Neural crest cell (in vitro differentiated cells): ENCODE data around the gene RIOK1. TPM values are rescaled to one million over a fixed set of nuclear protein-coding genes. Genes with fewer than 3 reads are reported as not detected.

ENCODE experiments used
- DNase-seq: peaks from one replicate; pipeline ENCODE4 v3.0.0; 2021; ENCODE audit warnings: low read depth, mixed read lengths, low spot score
- H3K27ac Mint-ChIP-seq: one replicate; pipeline ENCODE4 v1.8.0; 2021; ENCODE audit warnings: mild to moderate bottlenecking, mixed read lengths; ENCODE audit not compliant: unreplicated experiment
- H3K27me3 Mint-ChIP-seq: 2 replicates; pipeline ENCODE4 v1.8.0; 2021; ENCODE audit warnings: low read depth, mild to moderate bottlenecking, mixed read lengths
- H3K36me3 Mint-ChIP-seq: 2 replicates; pipeline ENCODE4 v1.8.0; 2021; ENCODE audit warnings: low read depth, mild to moderate bottlenecking, mixed read lengths
- H3K4me1 Mint-ChIP-seq: 2 replicates; pipeline ENCODE4 v1.8.0; 2021; ENCODE audit warnings: mixed read lengths
- H3K4me3 Mint-ChIP-seq: one replicate; pipeline ENCODE4 v1.8.0; 2021; ENCODE audit warnings: mild to moderate bottlenecking, mixed read lengths
- H3K9me3 Mint-ChIP-seq: 2 replicates; pipeline ENCODE4 v1.8.0; 2021; ENCODE audit warnings: mixed read lengths
- CTCF ChIP-seq: fragments of 200-600 bp; sonication (generic); conservative IDR thresholded peaks from 2 replicates; pipeline ENCODE4 v1.5.0; 2021; ENCODE audit warnings: antibody characterized with exemption, mild to moderate bottlenecking
- total RNA-seq: library from RNA; stranded (reverse); gene quantifications from 2 replicates; pipeline ENCODE4 v1.2.1, GENCODE V29; 2021

Gene RIOK1
- total RNA-seq, 1 donor from 2014 or later = 28.0 TPM

GRCh38 chr6:7431313-7431673 is 41.7 kb downstream of the RIOK1 start:
- no peak for DNase-seq
- Mint-ChIP-seq H3K4me3 (no peak overlapping the region), H3K4me1 (no peaks in the 10 kb centered on the region), H3K27me3 (no peaks in the 10 kb centered on the region), H3K36me3 (peaks cover 3% of the 10 kb centered on the region), H3K9me3 (peaks cover 2% of the 10 kb centered on the region), H3K27ac (no peak overlapping the region)
- TF ChIP-seq CTCF = no peak

GRCh38 chr6:7431674-7432390 is 42.2 kb downstream of the RIOK1 start:
- H3K36me3 Mint-ChIP-seq = peaks cover 3% of the 10 kb centered on the region
- DNase-seq = no peak

GRCh38 chr6:7432391-7433120 is 42.9 kb downstream of the RIOK1 start:
- H3K4me3 Mint-ChIP-seq = no peak overlapping the region
- H3K36me3 Mint-ChIP-seq = peaks cover 3% of the 10 kb centered on the region
- no peaks in the 10 kb centered on the region for H3K27me3 Mint-ChIP-seq
- no peaks in the 10 kb centered on the region for H3K4me1 Mint-ChIP-seq
- TF ChIP-seq CTCF = no peak
- no peak for DNase-seq
- H3K9me3 Mint-ChIP-seq = no peaks in the 10 kb centered on the region
- H3K27ac Mint-ChIP-seq = no peak overlapping the region

More at GRCh38 chr6:7431674-7432390, 42.2 kb downstream of the RIOK1 start:
- TF ChIP-seq CTCF = no peak
- Mint-ChIP-seq H3K4me3 (no peak overlapping the region), H3K27me3 (no peaks in the 10 kb centered on the region), H3K9me3 (peaks cover 1% of the 10 kb centered on the region), H3K27ac (no peak overlapping the region), H3K4me1 (no peaks in the 10 kb centered on the region)

GRCh38 chr6:7433121-7433617 is 43.6 kb downstream of the RIOK1 start:
- H3K4me1 Mint-ChIP-seq = no peaks in the 10 kb centered on the region
- no peaks in the 10 kb centered on the region for H3K27me3 Mint-ChIP-seq
- no peak for TF ChIP-seq CTCF
- peaks cover 3% of the 10 kb centered on the region for H3K36me3 Mint-ChIP-seq
- no peak overlapping the region for H3K4me3 Mint-ChIP-seq
- DNase-seq = no peak
- H3K27ac Mint-ChIP-seq = no peak overlapping the region
- H3K9me3 Mint-ChIP-seq = no peaks in the 10 kb centered on the region

GRCh38 chr6:7434672-7435071 is 45.1 kb downstream of the RIOK1 start:
- Mint-ChIP-seq H3K9me3 (no peaks in the 10 kb centered on the region), H3K36me3 (peaks cover 3% of the 10 kb centered on the region), H3K4me1 (no peaks in the 10 kb centered on the region), H3K27me3 (no peaks in the 10 kb centered on the region), H3K4me3 (no peak overlapping the region), H3K27ac (no peak overlapping the region)
- DNase-seq = no peak
- TF ChIP-seq CTCF = no peak
